ENCODE results near the gene CMTM7.

- TF ChIP-seq POLR2A (IDR thresholded peaks at IDR 0.05) = no peak
- no peak for TF ChIP-seq CTCF (IDR thresholded peaks at IDR 0.05)
Measured at GRCh38 chr3:32500880-32501782, 109.5 kb downstream of the CMTM7 start.
